HepG2 (cell line): Measurements from ENCODE around the gene LRRC3. TPM values are rescaled to one million over a fixed set of nuclear protein-coding genes. Genes with fewer than 3 reads are reported as not detected.
A peak's percentile ranks its signal among the peaks of the same experiment; 100 is the strongest.

Experiments used
- ATAC-seq: fragments of 200-7000 bp; cut with Tn5 transposase; 3 replicates; pipeline ENCODE4 v1.9.1; 2020; ENCODE audit warnings: mild to moderate bottlenecking, moderate library complexity
- BruUV-seq: library from RNA; stranded (reverse); fragments of 400-500 nt; replicated peaks from 2 replicates; lab custom pipeline; 2021; lab: Mats Ljungman, UMichigan
- CTCF ChIA-PET: fragments of 300-600 bp; formaldehyde crosslinking; extraction: SDS; loops from one replicate; lab custom pipeline; 2021; ENCODE audit warnings: low total read pairs, inconsistent platforms, low intra/inter-chr PET ratio; lab: Yijun Ruan, JAX
- POLR2A ChIA-PET: fragments of 350-600 bp; sonication (Branson Sonifier 250); formaldehyde crosslinking; loops from one replicate; lab custom pipeline; 2020; ENCODE audit warnings: antibody characterized with exemption, inconsistent platforms; lab: Yijun Ruan, JAX
- DNase-seq: peaks from one replicate; pipeline ENCODE4 v3.0.0-alpha.2; 2015; ENCODE audit warnings: low spot score
- FAIRE-seq: peaks from 3 replicates; lab custom pipeline; 2011; peaks lifted over from hg19 to GRCh38; lab: Jason Lieb, UNC
- H2AFZ ChIP-seq: one replicate; pipeline ENCODE4 v1.6.1; 2011; ENCODE audit warnings: low read length, inconsistent platforms
- H3K27ac ChIP-seq: fragments of 300-600 bp; 3 replicates; pipeline ENCODE4 v1.8.0; 2011; ENCODE audit warnings: mixed run types, mild to moderate bottlenecking, mixed read lengths, low read length, inconsistent platforms; ENCODE audit not compliant: insufficient read depth; ENCODE audit errors: extremely low read length
- H3K27me3 ChIP-seq, 2 experiments: fragments of 200-600 bp in 1 of 2; 2 replicates in 1 of 2; 3 replicates in 1 of 2; pipeline versions ENCODE4 v1.6.0 to v1.8.0; 2011; ENCODE audit warnings: low read length in 2 of 2, mild to moderate bottlenecking in 2 of 2, moderate library complexity in 2 of 2, inconsistent platforms in 1 of 2; ENCODE audit not compliant: insufficient read depth in 2 of 2, control insufficient read depth in 1 of 2
- H3K36me3 ChIP-seq, 2 experiments: fragments of 200-600 bp in 1 of 2; replicated peaks in 1 of 2; 2 replicates in 1 of 2; 3 replicates in 1 of 2; pipeline versions ENCODE4 v1.5.1 to v1.8.0; 2011; ENCODE audit warnings: low read length in 2 of 2, inconsistent platforms in 1 of 2; ENCODE audit not compliant: insufficient read depth in 2 of 2, control insufficient read depth in 1 of 2
- H3K4me1 ChIP-seq: 2 replicates; pipeline ENCODE4 v1.5.1; 2012; ENCODE audit warnings: low read length, inconsistent platforms; ENCODE audit not compliant: insufficient read depth
- H3K4me2 ChIP-seq: 2 replicates; pipeline ENCODE4 v1.6.0; 2011; ENCODE audit warnings: low read depth, low read length, inconsistent platforms
- H3K4me3 ChIP-seq, 3 experiments: fragments of 200-600 bp in 1 of 3; sonication (generic), shearing (Covaris generic) in 1 of 3; replicated peaks in 1 of 3; 2 replicates each; pipeline ENCODE4 v1.5.1; 2011 to 2016; ENCODE audit warnings: low read length in 3 of 3, inconsistent platforms in 2 of 3, low read depth in 2 of 3, mild to moderate bottlenecking in 2 of 3, control low read depth in 1 of 3, mixed read lengths in 1 of 3; ENCODE audit not compliant: insufficient read depth in 1 of 3
- H3K79me2 ChIP-seq: one replicate; pipeline ENCODE4 v1.6.1; 2011; ENCODE audit warnings: low read length, inconsistent platforms; ENCODE audit not compliant: insufficient read depth
- H3K9ac ChIP-seq: 2 replicates; pipeline ENCODE4 v1.6.0; 2011; ENCODE audit warnings: mild to moderate bottlenecking, low read depth, low read length, inconsistent platforms; ENCODE audit not compliant: insufficient read depth
- H3K9me3 ChIP-seq: 2 replicates; pipeline ENCODE4 v1.5.1; 2012; ENCODE audit warnings: mild to moderate bottlenecking, low read length
- H4K20me1 ChIP-seq: 2 replicates; pipeline ENCODE4 v1.6.0; 2011; ENCODE audit warnings: inconsistent platforms, mild to moderate bottlenecking, low read length, moderate library complexity; ENCODE audit not compliant: insufficient read depth
- AGO2 ChIP-seq: fragments of 200-400 bp; formaldehyde crosslinking; optimal IDR thresholded peaks from 2 replicates; pipeline ENCODE3; 2017; ENCODE audit warnings: mild to moderate bottlenecking, low read depth, low read length, moderate library complexity
- CENPBD1 ChIP-seq: sonication (generic); formaldehyde crosslinking; IDR thresholded peaks from 2 replicates; pipeline ENCODE4 v1.8.0; 2022; ENCODE audit warnings: missing genetic modification reagents, low read depth, mild to moderate bottlenecking, borderline replicate concordance
- HMGA1 ChIP-seq: sonication (generic); formaldehyde crosslinking; conservative IDR thresholded peaks from 2 replicates; pipeline ENCODE4 v1.4.0; 2020; ENCODE audit warnings: missing genetic modification reagents
- LRRFIP1 ChIP-seq: sonication (generic); formaldehyde crosslinking; conservative IDR thresholded peaks from 2 replicates; pipeline ENCODE4 v1.4.0; 2020; ENCODE audit warnings: missing genetic modification reagents
- MAFK ChIP-seq, 2 experiments: IDR thresholded peaks in 1 of 2; conservative IDR thresholded peaks in 1 of 2; 2 replicates each; pipeline ENCODE4 v1.6.1; 2011; ENCODE audit warnings: improper control_type of control experiment in 2 of 2, low read length in 2 of 2
- NFKB2 ChIP-seq: sonication (generic); formaldehyde crosslinking; IDR thresholded peaks from 2 replicates; pipeline ENCODE4 v1.4.0; 2020; ENCODE audit warnings: missing genetic modification reagents, borderline replicate concordance
- PRPF4 ChIP-seq: fragments of 200-400 bp; formaldehyde crosslinking; IDR thresholded peaks from 2 replicates; pipeline ENCODE4 v1.6.1; 2016; ENCODE audit warnings: low read length, low read depth; ENCODE audit not compliant: poor library complexity, severe bottlenecking
- RBFOX2 ChIP-seq: fragments of 200-400 bp; formaldehyde crosslinking; IDR thresholded peaks from 2 replicates; pipeline ENCODE4 v1.6.1; 2017; ENCODE audit warnings: low read depth, mild to moderate bottlenecking, low read length
- RFX1 ChIP-seq: fragments of 450-650 bp; IDR thresholded peaks from 2 replicates; pipeline ENCODE4 v1.6.1; 2017
- ZC3H13 ChIP-seq: sonication (generic); formaldehyde crosslinking; IDR thresholded peaks from 2 replicates; pipeline ENCODE4 v1.8.1; 2023; ENCODE audit warnings: mild to moderate bottlenecking, missing genetic modification reagents, moderate library complexity
- ZNF547 ChIP-seq: sonication (generic); formaldehyde crosslinking; IDR thresholded peaks from 2 replicates; pipeline ENCODE4 v1.5.1; 2020; ENCODE audit warnings: mild to moderate bottlenecking, missing genetic modification reagents
- ZNF709 ChIP-seq: sonication (generic); formaldehyde crosslinking; IDR thresholded peaks from 2 replicates; pipeline ENCODE4 v1.5.0; 2020; ENCODE audit warnings: mild to moderate bottlenecking, missing genetic modification reagents
- WGBS: methylation state at CpG from one replicate; pipeline ENCODE4 v1.1.6; 2017; ENCODE audit warnings: low lambda C conversion rate; 5-methylcytosine and 5-hydroxymethylcytosine counted together
- in situ Hi-C: cut with HindIII; loops from 2 replicates; pipeline ENCODE4 v1.10.0; 2017; ENCODE audit warnings: low pct_unique_long_range_greater_than_20kb; ENCODE audit not compliant: extremely low pct_ligation_motif_present
- intact Hi-C: fragments of 100-400 bp; cut with micrococcal nuclease; formaldehyde crosslinking; loops from one replicate; pipeline ENCODE4 v1.10.0; 2022; ENCODE audit not compliant: unreplicated experiment
- polyA plus RNA-seq, 8 experiments: library from polyadenylated mRNA; depleted of rRNA in 3 of 8; stranded (reverse) in 7 of 8; unstranded in 1 of 8; fragments of >200 nt; fragmentation: Illumina TruSeq in 4 of 8; extraction: Trizol in 4 of 8; gene quantifications; 2 replicates each; pipeline versions ENCODE4 v1.2.1 to v1.2.3, GENCODE V29; 2011 to 2016; ENCODE audit warnings: low read depth in 4 of 8, missing spikeins in 1 of 8, mixed read lengths in 1 of 8; ENCODE audit not compliant: insufficient read depth in 1 of 8
- total RNA-seq, 5 experiments: library from RNA; depleted of rRNA; stranded (reverse); fragments of >200 nt; fragmentation: Illumina TruSeq; extraction: Trizol; gene quantifications; 2 replicates each; pipeline ENCODE4 v1.2.3, GENCODE V29; 2016; ENCODE audit warnings: low read depth in 1 of 5
- TF ChIP-seq, protein P1 (sequence below): sonication (generic); formaldehyde crosslinking; IDR thresholded peaks from 2 replicates; pipeline ENCODE4 v1.4.0; 2020; ENCODE audit warnings: missing genetic modification reagents
- TF ChIP-seq, protein P2 (sequence below): sonication (generic); formaldehyde crosslinking; IDR thresholded peaks from 2 replicates; pipeline ENCODE4 v1.4.0; 2020; ENCODE audit warnings: missing genetic modification reagents, borderline replicate concordance

LRRC3 gene
- total and polyA plus RNA-seq, 2 of the 13 experiments (the other 11 are each of a cell fraction or from before 2014, with no cell fraction given) = 4.8 to 16.5 TPM

DNA sequence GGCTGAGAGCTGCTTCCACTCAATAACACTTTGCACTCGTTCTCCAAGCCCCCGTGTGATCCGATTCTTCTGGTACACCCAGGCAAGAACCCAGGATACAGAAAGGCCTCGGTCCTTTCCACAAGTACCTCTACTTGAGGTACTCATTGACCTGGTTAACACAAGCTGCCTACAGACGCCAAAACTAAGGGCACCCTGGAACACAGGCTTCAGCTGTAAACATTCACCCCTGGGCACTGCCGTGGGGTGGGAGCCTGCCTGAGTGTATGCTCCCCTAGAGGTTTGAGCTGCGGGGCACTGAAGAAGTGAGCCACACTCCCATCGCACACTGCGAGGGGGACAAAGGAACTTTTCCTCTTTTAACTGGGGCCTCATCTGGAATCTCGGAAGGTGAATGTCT is 30.5 kb downstream of the LRRC3 start (continued):
- TF ChIP-seq, protein P1, sequence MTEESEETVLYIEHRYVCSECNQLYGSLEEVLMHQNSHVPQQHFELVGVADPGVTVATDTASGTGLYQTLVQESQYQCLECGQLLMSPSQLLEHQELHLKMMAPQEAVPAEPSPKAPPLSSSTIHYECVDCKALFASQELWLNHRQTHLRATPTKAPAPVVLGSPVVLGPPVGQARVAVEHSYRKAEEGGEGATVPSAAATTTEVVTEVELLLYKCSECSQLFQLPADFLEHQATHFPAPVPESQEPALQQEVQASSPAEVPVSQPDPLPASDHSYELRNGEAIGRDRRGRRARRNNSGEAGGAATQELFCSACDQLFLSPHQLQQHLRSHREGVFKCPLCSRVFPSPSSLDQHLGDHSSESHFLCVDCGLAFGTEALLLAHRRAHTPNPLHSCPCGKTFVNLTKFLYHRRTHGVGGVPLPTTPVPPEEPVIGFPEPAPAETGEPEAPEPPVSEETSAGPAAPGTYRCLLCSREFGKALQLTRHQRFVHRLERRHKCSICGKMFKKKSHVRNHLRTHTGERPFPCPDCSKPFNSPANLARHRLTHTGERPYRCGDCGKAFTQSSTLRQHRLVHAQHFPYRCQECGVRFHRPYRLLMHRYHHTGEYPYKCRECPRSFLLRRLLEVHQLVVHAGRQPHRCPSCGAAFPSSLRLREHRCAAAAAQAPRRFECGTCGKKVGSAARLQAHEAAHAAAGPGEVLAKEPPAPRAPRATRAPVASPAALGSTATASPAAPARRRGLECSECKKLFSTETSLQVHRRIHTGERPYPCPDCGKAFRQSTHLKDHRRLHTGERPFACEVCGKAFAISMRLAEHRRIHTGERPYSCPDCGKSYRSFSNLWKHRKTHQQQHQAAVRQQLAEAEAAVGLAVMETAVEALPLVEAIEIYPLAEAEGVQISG (CRISPR knock-in tag) = 0 out of 2 replicates have a peak, but pooled peaks have one; percentile 5
- TF ChIP-seq ZNF547 = 0 out of 2 replicates have a peak, but pooled peaks have one; percentile 33
- TF ChIP-seq, protein P2, sequence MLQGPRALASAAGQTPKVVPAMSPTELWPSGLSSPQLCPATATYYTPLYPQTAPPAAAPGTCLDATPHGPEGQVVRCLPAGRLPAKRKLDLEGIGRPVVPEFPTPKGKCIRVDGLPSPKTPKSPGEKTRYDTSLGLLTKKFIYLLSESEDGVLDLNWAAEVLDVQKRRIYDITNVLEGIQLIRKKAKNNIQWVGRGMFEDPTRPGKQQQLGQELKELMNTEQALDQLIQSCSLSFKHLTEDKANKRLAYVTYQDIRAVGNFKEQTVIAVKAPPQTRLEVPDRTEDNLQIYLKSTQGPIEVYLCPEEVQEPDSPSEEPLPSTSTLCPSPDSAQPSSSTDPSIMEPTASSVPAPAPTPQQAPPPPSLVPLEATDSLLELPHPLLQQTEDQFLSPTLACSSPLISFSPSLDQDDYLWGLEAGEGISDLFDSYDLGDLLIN = no peak
- TF ChIP-seq, all 625 proteins: peak for 6

- Histone ChIP-seq H2AFZ (no peak overlapping the region), H3K9me3 (no peaks in the 10 kb centered on the region), H3K4me2 (peak overlapping the region; percentile 70; the same call in 1 of the 2 replicates), H3K36me3 (peaks cover 7 to 13% of the 10 kb centered on the region in 2 experiments; a peak in 2 of 5 replicates), H3K27me3 (no peaks in the 10 kb centered on the region; a peak in 1 of 5 replicates), H3K4me3 (peak overlapping the region in 2 of 3 experiments; percentile 14 to 18; a peak in 2 of 6 replicates), H4K20me1 (no peaks in the 10 kb centered on the region), H3K27ac (no peak overlapping the region), H3K4me1 (peaks cover 66% of the 10 kb centered on the region), H3K9ac (no peak overlapping the region), H3K79me2 (peaks cover 49% of the 10 kb centered on the region)
- DNase-seq (no peak), ATAC-seq (no peak), FAIRE-seq (no peak)
- in situ Hi-C loops = no loop called here
- ChIA-PET CTCF (no interaction called here), POLR2A (interaction anchor here (0.8 kb wide), 1 partner anchor 19 kb away, joined by 4 read pairs; no protein-coding TSS in a partner anchor)
- no TSS peak for BruUV-seq
- intact Hi-C loops = loop anchor here (10.0 kb wide), 1 partner anchor 182 kb away; the partner anchor contains the start of gene PFKL
- WGBS = 94% methylated on average over 16 of the region's 16 CpGs
- TF ChIP-seq MAFK (conservative IDR thresholded peaks at IDR 0.05 in 1 of 2, IDR thresholded peaks at IDR 0.05 in 1 of 2; ENCODE audit: low read length in 2 of 2) (no peak), PRPF4 (peak; percentile 46), HMGA1 (CRISPR knock-in tag) (no peak), ZNF709 (no peak), NFKB2 (CRISPR knock-in tag) (no peak), AGO2 (peak; percentile 59), RBFOX2 (peak; percentile 74; the same call in 1 of the 2 replicates), CENPBD1 (CRISPR knock-in tag) (no peak), RFX1 (no peak), LRRFIP1 (CRISPR knock-in tag) (no peak), ZC3H13 (peak; percentile 63; the same call in 1 of the 2 replicates)
Observed at GRCh38 chr21:44486302-44486701, 31.0 kb downstream of the LRRC3 start.
